Esophagus squamous epithelium (tissue), 4 donors: ENCODE results near the gene PRKCQ.
"Not testable (repeated sequence)": the region's sequence is repeated elsewhere in the genome, so short reads cannot be mapped to it uniquely, and the experiment has no call there.

ENCODE experiments used
- POLR2A ChIP-seq, 4 donors: fragments of 450-650 bp; IDR thresholded peaks; one replicate each; pipeline ENCODE4 v1.6.1; 2017; ENCODE audit warnings: antibody characterized with exemption in 4 of 4, mild to moderate bottlenecking in 4 of 4, moderate library complexity in 3 of 4
- TF ChIP-seq, protein P1 (sequence below), 6 experiments: fragments of 450-650 bp in 4 of 6; fragments of 200-600 bp in 2 of 6; sonication (generic) in 2 of 6; IDR thresholded peaks; one replicate each; pipeline ENCODE4 v1.5.1; 2016 to 2019; ENCODE audit warnings: antibody characterized with exemption in 6 of 6, mild to moderate bottlenecking in 4 of 6, moderate library complexity in 4 of 6

DNA sequence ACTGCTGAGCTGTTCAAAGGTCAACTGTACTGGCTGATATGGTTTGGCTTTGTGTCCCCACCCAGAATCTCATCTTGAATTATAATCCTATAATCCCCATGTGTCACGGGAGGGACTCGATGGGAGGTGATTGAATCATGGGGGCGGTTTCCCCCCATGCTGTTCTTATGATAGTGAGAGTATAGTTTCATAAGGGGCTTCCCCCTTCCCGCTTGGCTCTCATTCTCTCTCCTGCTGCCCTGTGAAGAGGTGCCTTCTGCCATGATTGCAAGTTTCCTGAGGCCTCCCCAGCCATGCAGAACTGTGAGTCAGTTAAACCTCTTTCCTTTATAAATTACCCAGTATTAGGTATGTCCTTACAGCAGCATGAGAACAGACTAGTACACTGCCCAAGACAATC is 140.2 kb downstream of the PRKCQ start:
- TF ChIP-seq, protein P1, sequence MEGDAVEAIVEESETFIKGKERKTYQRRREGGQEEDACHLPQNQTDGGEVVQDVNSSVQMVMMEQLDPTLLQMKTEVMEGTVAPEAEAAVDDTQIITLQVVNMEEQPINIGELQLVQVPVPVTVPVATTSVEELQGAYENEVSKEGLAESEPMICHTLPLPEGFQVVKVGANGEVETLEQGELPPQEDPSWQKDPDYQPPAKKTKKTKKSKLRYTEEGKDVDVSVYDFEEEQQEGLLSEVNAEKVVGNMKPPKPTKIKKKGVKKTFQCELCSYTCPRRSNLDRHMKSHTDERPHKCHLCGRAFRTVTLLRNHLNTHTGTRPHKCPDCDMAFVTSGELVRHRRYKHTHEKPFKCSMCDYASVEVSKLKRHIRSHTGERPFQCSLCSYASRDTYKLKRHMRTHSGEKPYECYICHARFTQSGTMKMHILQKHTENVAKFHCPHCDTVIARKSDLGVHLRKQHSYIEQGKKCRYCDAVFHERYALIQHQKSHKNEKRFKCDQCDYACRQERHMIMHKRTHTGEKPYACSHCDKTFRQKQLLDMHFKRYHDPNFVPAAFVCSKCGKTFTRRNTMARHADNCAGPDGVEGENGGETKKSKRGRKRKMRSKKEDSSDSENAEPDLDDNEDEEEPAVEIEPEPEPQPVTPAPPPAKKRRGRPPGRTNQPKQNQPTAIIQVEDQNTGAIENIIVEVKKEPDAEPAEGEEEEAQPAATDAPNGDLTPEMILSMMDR (IDR thresholded peaks at IDR 0.05), result not testable (repeated sequence)
- not testable (repeated sequence) for TF ChIP-seq POLR2A (IDR thresholded peaks at IDR 0.05)
